ENCODE measurements around the gene MSL3B.

Gene MSL3B

GRCh38 chr2:233871432-233871831 lies 3.2 kb upstream of the MSL3B start:
- Histone ChIP-seq H3K4me1 (ENCODE audit: control insufficient read depth in 5 of 5, insufficient read depth in 5 of 5, low read length in 5 of 5) (no peaks in the 10 kb centered on the region), H3K9me3 (ENCODE audit: control insufficient read depth in 4 of 4, insufficient read depth in 3 of 4, low read length in 3 of 4) (peaks cover 0 to 10% (median under 1%) of the 10 kb centered on the region in 4 donors), H3K9ac (ENCODE audit: insufficient read depth in 1 of 2, low read length in 2 of 2) (no peak overlapping the region), H3K4me3 (no peak overlapping the region), H3K36me3 (ENCODE audit: control insufficient read depth in 4 of 4, insufficient read depth in 4 of 4, low read length in 4 of 4) (peaks cover 0 to 2% (median 0%) of the 10 kb centered on the region in 4 donors), H3K27me3 (ENCODE audit: control insufficient read depth in 3 of 3, insufficient read depth in 3 of 3, low read length in 2 of 3) (no peaks in the 10 kb centered on the region), H3K27ac (ENCODE audit: low read depth in 1 of 2, low read length in 1 of 2) (no peak overlapping the region)
- no peak for ATAC-seq (ENCODE audit: insufficient read depth, low FRiP score)
- DNase-seq = no peak
- 56 to 58% methylated on average over 4 of the region's 4 CpGs for WGBS, 2 donors
- TF ChIP-seq CTCF (IDR thresholded peaks at IDR 0.05; ENCODE audit: control extremely low read depth, extremely low read depth) = no peak

GRCh38 chr2:233866479-233866878 lies 1.7 kb downstream of the MSL3B start:
- WGBS, 2 donors = 95 to 98% methylated on average over 11 of the region's 11 CpGs

GRCh38 chr2:233865838-233866237 lies 2.3 kb downstream of the MSL3B start:
- no peak for DNase-seq
- TF ChIP-seq CTCF (IDR thresholded peaks at IDR 0.05; ENCODE audit: control extremely low read depth, extremely low read depth) = no peak

More at GRCh38 chr2:233866479-233866878, 1.7 kb downstream of the MSL3B start:
- Histone ChIP-seq H3K27me3 (ENCODE audit: control insufficient read depth in 3 of 3, insufficient read depth in 3 of 3, low read length in 2 of 3) (no peaks in the 10 kb centered on the region), H3K4me1 (ENCODE audit: control insufficient read depth in 5 of 5, insufficient read depth in 5 of 5, low read length in 5 of 5) (no peaks in the 10 kb centered on the region), H3K27ac (ENCODE audit: low read depth in 1 of 2, low read length in 1 of 2) (no peak overlapping the region), H3K9me3 (ENCODE audit: control insufficient read depth in 4 of 4, insufficient read depth in 3 of 4, low read length in 3 of 4) (peaks cover 0 to 14% (median under 1%) of the 10 kb centered on the region in 4 donors), H3K9ac (ENCODE audit: insufficient read depth in 1 of 2, low read length in 2 of 2) (no peak overlapping the region), H3K4me3 (no peak overlapping the region), H3K36me3 (ENCODE audit: control insufficient read depth in 4 of 4, insufficient read depth in 4 of 4, low read length in 4 of 4) (peaks cover 0 to 2% (median 0%) of the 10 kb centered on the region in 4 donors)
- TF ChIP-seq CTCF (IDR thresholded peaks at IDR 0.05; ENCODE audit: control extremely low read depth, extremely low read depth) = no peak
- DNase-seq (no peak), ATAC-seq (ENCODE audit: insufficient read depth, low FRiP score) (no peak)

GRCh38 chr2:233862261-233862768 lies 5.9 kb downstream of the MSL3B start:
- H3K36me3 ChIP-seq (ENCODE audit: control insufficient read depth in 4 of 4, insufficient read depth in 4 of 4, low read length in 4 of 4) = peaks cover 0 to 2% (median 0%) of the 10 kb centered on the region in 4 donors
- ATAC-seq (ENCODE audit: insufficient read depth, low FRiP score) = no peak
- H3K27me3 ChIP-seq (ENCODE audit: control insufficient read depth in 3 of 3, insufficient read depth in 3 of 3, low read length in 2 of 3) = no peaks in the 10 kb centered on the region
- no peak for TF ChIP-seq CTCF (IDR thresholded peaks at IDR 0.05; ENCODE audit: control extremely low read depth, extremely low read depth)
- H3K4me3 ChIP-seq = no peak overlapping the region
- peaks cover 0 to 10% (median under 1%) of the 10 kb centered on the region in 4 donors for H3K9me3 ChIP-seq (ENCODE audit: control insufficient read depth in 4 of 4, insufficient read depth in 3 of 4, low read length in 3 of 4)
- WGBS, 2 donors = 65 to 90% methylated on average over 4 of the region's 4 CpGs
- DNase-seq = no peak
- no peak overlapping the region for H3K9ac ChIP-seq (ENCODE audit: insufficient read depth in 1 of 2, low read length in 2 of 2)
- H3K27ac ChIP-seq (ENCODE audit: low read depth in 1 of 2, low read length in 1 of 2) = no peak overlapping the region
- H3K4me1 ChIP-seq (ENCODE audit: control insufficient read depth in 5 of 5, insufficient read depth in 5 of 5, low read length in 5 of 5) = no peaks in the 10 kb centered on the region

More at GRCh38 chr2:233865838-233866237, 2.3 kb downstream of the MSL3B start:
- Histone ChIP-seq H3K27ac (ENCODE audit: low read depth in 1 of 2, low read length in 1 of 2) (no peak overlapping the region), H3K9ac (ENCODE audit: insufficient read depth in 1 of 2, low read length in 2 of 2) (no peak overlapping the region), H3K36me3 (ENCODE audit: control insufficient read depth in 4 of 4, insufficient read depth in 4 of 4, low read length in 4 of 4) (peaks cover 0 to 2% (median 0%) of the 10 kb centered on the region in 4 donors), H3K9me3 (ENCODE audit: control insufficient read depth in 4 of 4, insufficient read depth in 3 of 4, low read length in 3 of 4) (peaks cover 0 to 14% (median under 1%) of the 10 kb centered on the region in 4 donors), H3K4me1 (ENCODE audit: control insufficient read depth in 5 of 5, insufficient read depth in 5 of 5, low read length in 5 of 5) (no peaks in the 10 kb centered on the region), H3K27me3 (ENCODE audit: control insufficient read depth in 3 of 3, insufficient read depth in 3 of 3, low read length in 2 of 3) (no peaks in the 10 kb centered on the region), H3K4me3 (no peak overlapping the region)
- no peak for ATAC-seq (ENCODE audit: insufficient read depth, low FRiP score)
- 91 to 93% methylated on average over 3 of the region's 3 CpGs for WGBS, 2 donors
